Activated naive CD8-positive, alpha-beta T cell (primary cell): ENCODE data around the gene ATP7B.
"Not testable (repeated sequence)": the region's sequence is repeated elsewhere in the genome, so short reads cannot be mapped to it uniquely, and the experiment has no call there.

Source experiments
- H3K27ac Mint-ChIP-seq: one replicate; pipeline ENCODE4 v1.8.0; 2021; ENCODE audit warnings: mixed read lengths
- H3K27me3 Mint-ChIP-seq: one replicate; pipeline ENCODE4 v1.8.0; 2021; ENCODE audit warnings: mixed read lengths
- H3K36me3 Mint-ChIP-seq: one replicate; pipeline ENCODE4 v1.8.0; 2021; ENCODE audit warnings: mixed read lengths
- H3K4me1 Mint-ChIP-seq: one replicate; pipeline ENCODE4 v1.8.0; 2021; ENCODE audit warnings: low read depth, mixed read lengths
- H3K4me3 Mint-ChIP-seq: one replicate; pipeline ENCODE4 v1.8.0; 2021; ENCODE audit warnings: mild to moderate bottlenecking, mixed read lengths
- H3K9me3 Mint-ChIP-seq: one replicate; pipeline ENCODE4 v1.8.0; 2021; ENCODE audit warnings: low read depth, mixed read lengths

The ATP7B gene

GRCh38 chr13:51916962-51917361, 94.3 kb downstream of the ATP7B start:
- Mint-ChIP-seq H3K27ac (no peak overlapping the region), H3K9me3 (no peaks in the 10 kb centered on the region), H3K4me3 (no peak overlapping the region), H3K27me3 (no peaks in the 10 kb centered on the region), H3K4me1 (peaks cover 1% of the 10 kb centered on the region), H3K36me3 (no peaks in the 10 kb centered on the region)

GRCh38 chr13:51916051-51916818, 95.0 kb downstream of the ATP7B start:
- Mint-ChIP-seq H3K36me3 (no peaks in the 10 kb centered on the region), H3K4me1 (no peaks in the 10 kb centered on the region), H3K27ac (no peak overlapping the region)

GRCh38 chr13:51914137-51914493, 97.1 kb downstream of the ATP7B start:
- Mint-ChIP-seq H3K4me3 (no peak overlapping the region), H3K9me3 (no peaks in the 10 kb centered on the region), H3K36me3 (no peaks in the 10 kb centered on the region), H3K27ac (no peak overlapping the region), H3K27me3 (no peaks in the 10 kb centered on the region), H3K4me1 (peaks cover 10% of the 10 kb centered on the region)

More at GRCh38 chr13:51916051-51916818, 95.0 kb downstream of the ATP7B start:
- Mint-ChIP-seq H3K9me3 (no peaks in the 10 kb centered on the region), H3K4me3 (no peak overlapping the region), H3K27me3 (no peaks in the 10 kb centered on the region)

- Mint-ChIP-seq H3K36me3 (no peaks in the 10 kb centered on the region), H3K27ac (no peak overlapping the region), H3K4me3 (no peak overlapping the region), H3K9me3 (no peaks in the 10 kb centered on the region), H3K4me1 (peaks cover 11% of the 10 kb centered on the region), H3K27me3 (no peaks in the 10 kb centered on the region)
Measured at GRCh38 chr13:51913421-51914136, 97.7 kb downstream of the ATP7B start.

- Mint-ChIP-seq H3K27me3 (no peaks in the 10 kb centered on the region), H3K27ac (no peak overlapping the region), H3K4me1 (peaks cover 11% of the 10 kb centered on the region), H3K4me3 (no peak overlapping the region), H3K9me3 (no peaks in the 10 kb centered on the region), H3K36me3 (no peaks in the 10 kb centered on the region)
Measured at GRCh38 chr13:51912511-51913225, 98.6 kb downstream of the ATP7B start.

- no peaks in the 10 kb centered on the region for H3K27me3 Mint-ChIP-seq
- H3K4me3 Mint-ChIP-seq: no peak overlapping the region
- H3K36me3 Mint-ChIP-seq: no peaks in the 10 kb centered on the region
- H3K4me1 Mint-ChIP-seq: peaks cover 11% of the 10 kb centered on the region
- H3K27ac Mint-ChIP-seq: no peak overlapping the region
- H3K9me3 Mint-ChIP-seq: no peaks in the 10 kb centered on the region
Measured at GRCh38 chr13:51912091-51912490, 99.2 kb downstream of the ATP7B start.

GRCh38 chr13:51910508-51910907, 100.7 kb downstream of the ATP7B start:
- no peaks in the 10 kb centered on the region for H3K9me3 Mint-ChIP-seq
- H3K27ac Mint-ChIP-seq: no peak overlapping the region
- H3K27me3 Mint-ChIP-seq: no peaks in the 10 kb centered on the region
- no peak overlapping the region for H3K4me3 Mint-ChIP-seq
- H3K36me3 Mint-ChIP-seq: no peaks in the 10 kb centered on the region
- peaks cover 11% of the 10 kb centered on the region for H3K4me1 Mint-ChIP-seq

- H3K9me3 Mint-ChIP-seq, H3K36me3 Mint-ChIP-seq, H3K27ac Mint-ChIP-seq, H3K27me3 Mint-ChIP-seq: not testable (repeated sequence)
- Mint-ChIP-seq H3K4me3 (peak overlapping the region; percentile 22), H3K4me1 (peaks cover 11% of the 10 kb centered on the region)
Measured at GRCh38 chr13:51909265-51909664, 102.0 kb downstream of the ATP7B start.

GRCh38 chr13:51907040-51907732, 104.1 kb downstream of the ATP7B start:
- Mint-ChIP-seq H3K27ac (no peak overlapping the region), H3K4me1 (peaks cover 15% of the 10 kb centered on the region), H3K9me3 (no peaks in the 10 kb centered on the region), H3K4me3 (no peak overlapping the region), H3K36me3 (no peaks in the 10 kb centered on the region), H3K27me3 (peaks cover 2% of the 10 kb centered on the region)

GRCh38 chr13:51906581-51906980, 104.7 kb downstream of the ATP7B start:
- H3K4me3 Mint-ChIP-seq: no peak overlapping the region
- H3K27me3 Mint-ChIP-seq: peaks cover 2% of the 10 kb centered on the region
- H3K9me3 Mint-ChIP-seq: no peaks in the 10 kb centered on the region
- H3K4me1 Mint-ChIP-seq: peaks cover 15% of the 10 kb centered on the region
- no peaks in the 10 kb centered on the region for H3K36me3 Mint-ChIP-seq
- H3K27ac Mint-ChIP-seq: no peak overlapping the region

- no peaks in the 10 kb centered on the region for H3K9me3 Mint-ChIP-seq
- H3K4me1 Mint-ChIP-seq: peaks cover 15% of the 10 kb centered on the region
- H3K27me3 Mint-ChIP-seq: peaks cover 2% of the 10 kb centered on the region
- H3K36me3 Mint-ChIP-seq: no peaks in the 10 kb centered on the region
- no peak overlapping the region for H3K27ac Mint-ChIP-seq
- no peak overlapping the region for H3K4me3 Mint-ChIP-seq
Measured at GRCh38 chr13:51905787-51906186, 105.5 kb downstream of the ATP7B start.

GRCh38 chr13:51902776-51903175, 108.5 kb downstream of the ATP7B start:
- Mint-ChIP-seq H3K27ac (no peak overlapping the region), H3K4me1 (peaks cover 5% of the 10 kb centered on the region), H3K27me3 (peaks cover 2% of the 10 kb centered on the region)

GRCh38 chr13:51900471-51900870, 110.8 kb downstream of the ATP7B start:
- Mint-ChIP-seq H3K27ac (no peak overlapping the region), H3K27me3 (peaks cover 2% of the 10 kb centered on the region), H3K4me3 (no peak overlapping the region), H3K9me3 (no peaks in the 10 kb centered on the region), H3K4me1 (peaks cover 5% of the 10 kb centered on the region), H3K36me3 (no peaks in the 10 kb centered on the region)

More at GRCh38 chr13:51902776-51903175, 108.5 kb downstream of the ATP7B start:
- Mint-ChIP-seq H3K36me3 (no peaks in the 10 kb centered on the region), H3K4me3 (no peak overlapping the region), H3K9me3 (no peaks in the 10 kb centered on the region)

GRCh38 chr13:51895906-51896888, 115.1 kb downstream of the ATP7B start:
- Mint-ChIP-seq H3K4me1 (no peaks in the 10 kb centered on the region), H3K27ac (no peak overlapping the region)

More at GRCh38 chr13:51895906-51896888, 115.1 kb downstream of the ATP7B start:
- peaks cover 13% of the 10 kb centered on the region for H3K27me3 Mint-ChIP-seq
- no peak overlapping the region for H3K4me3 Mint-ChIP-seq
- H3K36me3 Mint-ChIP-seq: no peaks in the 10 kb centered on the region
- no peaks in the 10 kb centered on the region for H3K9me3 Mint-ChIP-seq
